ENCODE results near the gene NUDT13. TPM values are rescaled to one million over a fixed set of nuclear protein-coding genes. Genes with fewer than 3 reads are reported as not detected.

NUDT13 gene
- total RNA-seq, 1 experiment from 2014 or later: 2.9 TPM

DNA sequence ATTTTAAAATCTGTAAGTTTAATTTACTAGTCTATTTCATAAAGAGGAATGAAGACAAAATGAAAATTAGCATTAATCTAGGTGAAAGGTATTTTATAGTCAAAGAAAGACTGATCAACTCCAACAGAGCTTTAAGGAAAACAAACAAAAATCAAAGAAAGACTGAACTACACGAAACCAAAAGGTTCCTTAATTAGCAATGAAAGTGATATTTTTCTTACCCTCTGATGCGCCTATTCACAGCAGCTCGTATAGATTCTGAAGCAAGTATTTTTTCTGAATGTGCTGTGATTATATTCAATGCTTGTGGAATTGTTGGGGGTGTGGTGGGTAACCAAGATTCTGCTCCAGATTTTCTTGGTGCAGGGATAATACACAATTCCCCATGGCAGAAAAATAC lies 45.8 kb downstream of the NUDT13 start:
- ChIA-PET POLR2A (no interaction called here), CTCF (interaction anchor here (0.7 kb wide), 1 partner anchor 203 kb away, joined by 5 read pairs; no protein-coding TSS in a partner anchor)
- no peaks in the 10 kb centered on the region for H3K27me3 Mint-ChIP-seq (ENCODE audit: low read depth)
- no peak overlapping the region for H3K4me3 Mint-ChIP-seq
- H3K36me3 Mint-ChIP-seq: peaks cover 41% of the 10 kb centered on the region
- TF ChIP-seq HMGA2 (CRISPR knock-in tag; IDR thresholded peaks at IDR 0.05): no peak
- TF ChIP-seq NR3C1 (CRISPR knock-in tag; conservative IDR thresholded peaks at IDR 0.05; ENCODE audit: low read depth): no peak
- TF ChIP-seq ZNF671 (CRISPR knock-in tag; IDR thresholded peaks at IDR 0.05): no peak
- TF ChIP-seq SOX15 (CRISPR knock-in tag; IDR thresholded peaks at IDR 0.05): no peak
- H3K9me3 Mint-ChIP-seq: peaks cover 4% of the 10 kb centered on the region; the same call in 1 of the 2 replicates
- ATAC-seq (no peak), DNase-seq (ENCODE audit: low spot score) (no peak)
- no peaks in the 10 kb centered on the region for H3K4me1 Mint-ChIP-seq
- no peak overlapping the region for H3K27ac Mint-ChIP-seq

- H3K4me3 Mint-ChIP-seq: no peak overlapping the region
- TF ChIP-seq TEAD1 (CRISPR knock-in tag; IDR thresholded peaks at IDR 0.05): no peak
- TF ChIP-seq OVOL2 (CRISPR knock-in tag; IDR thresholded peaks at IDR 0.05; ENCODE audit: borderline replicate concordance): no peak
- TF ChIP-seq, protein P1, sequence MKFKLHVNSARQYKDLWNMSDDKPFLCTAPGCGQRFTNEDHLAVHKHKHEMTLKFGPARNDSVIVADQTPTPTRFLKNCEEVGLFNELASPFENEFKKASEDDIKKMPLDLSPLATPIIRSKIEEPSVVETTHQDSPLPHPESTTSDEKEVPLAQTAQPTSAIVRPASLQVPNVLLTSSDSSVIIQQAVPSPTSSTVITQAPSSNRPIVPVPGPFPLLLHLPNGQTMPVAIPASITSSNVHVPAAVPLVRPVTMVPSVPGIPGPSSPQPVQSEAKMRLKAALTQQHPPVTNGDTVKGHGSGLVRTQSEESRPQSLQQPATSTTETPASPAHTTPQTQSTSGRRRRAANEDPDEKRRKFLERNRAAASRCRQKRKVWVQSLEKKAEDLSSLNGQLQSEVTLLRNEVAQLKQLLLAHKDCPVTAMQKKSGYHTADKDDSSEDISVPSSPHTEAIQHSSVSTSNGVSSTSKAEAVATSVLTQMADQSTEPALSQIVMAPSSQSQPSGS (CRISPR knock-in tag; IDR thresholded peaks at IDR 0.05; ENCODE audit: borderline replicate concordance, low read depth): no peak
- TF ChIP-seq, protein P2, sequence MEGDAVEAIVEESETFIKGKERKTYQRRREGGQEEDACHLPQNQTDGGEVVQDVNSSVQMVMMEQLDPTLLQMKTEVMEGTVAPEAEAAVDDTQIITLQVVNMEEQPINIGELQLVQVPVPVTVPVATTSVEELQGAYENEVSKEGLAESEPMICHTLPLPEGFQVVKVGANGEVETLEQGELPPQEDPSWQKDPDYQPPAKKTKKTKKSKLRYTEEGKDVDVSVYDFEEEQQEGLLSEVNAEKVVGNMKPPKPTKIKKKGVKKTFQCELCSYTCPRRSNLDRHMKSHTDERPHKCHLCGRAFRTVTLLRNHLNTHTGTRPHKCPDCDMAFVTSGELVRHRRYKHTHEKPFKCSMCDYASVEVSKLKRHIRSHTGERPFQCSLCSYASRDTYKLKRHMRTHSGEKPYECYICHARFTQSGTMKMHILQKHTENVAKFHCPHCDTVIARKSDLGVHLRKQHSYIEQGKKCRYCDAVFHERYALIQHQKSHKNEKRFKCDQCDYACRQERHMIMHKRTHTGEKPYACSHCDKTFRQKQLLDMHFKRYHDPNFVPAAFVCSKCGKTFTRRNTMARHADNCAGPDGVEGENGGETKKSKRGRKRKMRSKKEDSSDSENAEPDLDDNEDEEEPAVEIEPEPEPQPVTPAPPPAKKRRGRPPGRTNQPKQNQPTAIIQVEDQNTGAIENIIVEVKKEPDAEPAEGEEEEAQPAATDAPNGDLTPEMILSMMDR (IDR thresholded peaks at IDR 0.05): peak; percentile 60
- peak; percentile 57 for DNase-seq (ENCODE audit: low spot score)
- no peak overlapping the region for H3K27ac Mint-ChIP-seq
- H3K9me3 Mint-ChIP-seq: no peaks in the 10 kb centered on the region
- no peaks in the 10 kb centered on the region for H3K4me1 Mint-ChIP-seq
- POLR2A ChIA-PET: interaction anchor here (0.5 kb wide), 1 partner anchor 12 kb away, joined by 5 read pairs; no protein-coding TSS in a partner anchor
- ATAC-seq: no peak
- CTCF ChIA-PET: interaction anchor here (1.0 to 2.0 kb wide), 3 partner anchors 11 to 256 kb away, joined by 4 to 6 read pairs (median 5); partner anchors contain the start of gene P4HA1
- no peaks in the 10 kb centered on the region for H3K27me3 Mint-ChIP-seq (ENCODE audit: low read depth)
- H3K36me3 Mint-ChIP-seq: peaks cover 43% of the 10 kb centered on the region
These were observed 48.9 kb downstream of the NUDT13 start for GRCh38 chr10:73159038-73159648.

GRCh38 chr10:73161079-73161478 lies 50.8 kb downstream of the NUDT13 start:
- Mint-ChIP-seq H3K4me1 (no peaks in the 10 kb centered on the region), H3K27me3 (ENCODE audit: low read depth) (no peaks in the 10 kb centered on the region), H3K4me3 (no peak overlapping the region), H3K9me3 (no peaks in the 10 kb centered on the region), H3K36me3 (peaks cover 38% of the 10 kb centered on the region), H3K27ac (no peak overlapping the region)
- DNase-seq (ENCODE audit: low spot score) (no peak), ATAC-seq (no peak)
- ChIA-PET POLR2A (no interaction called here), CTCF (no interaction called here)
- TF ChIP-seq, protein P3, sequence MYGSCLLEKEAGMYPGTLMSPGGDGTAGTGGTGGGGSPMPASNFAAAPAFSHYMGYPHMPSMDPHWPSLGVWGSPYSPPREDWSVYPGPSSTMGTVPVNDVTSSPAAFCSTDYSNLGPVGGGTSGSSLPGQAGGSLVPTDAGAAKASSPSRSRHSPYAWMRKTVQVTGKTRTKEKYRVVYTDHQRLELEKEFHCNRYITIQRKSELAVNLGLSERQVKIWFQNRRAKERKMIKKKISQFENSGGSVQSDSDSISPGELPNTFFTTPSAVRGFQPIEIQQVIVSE (CRISPR knock-in tag; IDR thresholded peaks at IDR 0.05; ENCODE audit: borderline replicate concordance): no peak
- TF ChIP-seq TEAD4 (CRISPR knock-in tag; IDR thresholded peaks at IDR 0.05) (no peak), MXD4 (CRISPR knock-in tag; IDR thresholded peaks at IDR 0.05; ENCODE audit: borderline replicate concordance) (no peak), ZNF423 (CRISPR knock-in tag; IDR thresholded peaks at IDR 0.05) (no peak), FOXP4 (CRISPR knock-in tag; IDR thresholded peaks at IDR 0.05) (no peak), CBFB (CRISPR knock-in tag; IDR thresholded peaks at IDR 0.05; ENCODE audit: low read depth) (no peak), ZNF317 (CRISPR knock-in tag; IDR thresholded peaks at IDR 0.05; ENCODE audit: borderline replicate concordance, low read depth) (no peak), MAX (CRISPR knock-in tag; IDR thresholded peaks at IDR 0.05) (no peak), FOXK1 (CRISPR knock-in tag; IDR thresholded peaks at IDR 0.05) (no peak)
- TF ChIP-seq, protein P4, sequence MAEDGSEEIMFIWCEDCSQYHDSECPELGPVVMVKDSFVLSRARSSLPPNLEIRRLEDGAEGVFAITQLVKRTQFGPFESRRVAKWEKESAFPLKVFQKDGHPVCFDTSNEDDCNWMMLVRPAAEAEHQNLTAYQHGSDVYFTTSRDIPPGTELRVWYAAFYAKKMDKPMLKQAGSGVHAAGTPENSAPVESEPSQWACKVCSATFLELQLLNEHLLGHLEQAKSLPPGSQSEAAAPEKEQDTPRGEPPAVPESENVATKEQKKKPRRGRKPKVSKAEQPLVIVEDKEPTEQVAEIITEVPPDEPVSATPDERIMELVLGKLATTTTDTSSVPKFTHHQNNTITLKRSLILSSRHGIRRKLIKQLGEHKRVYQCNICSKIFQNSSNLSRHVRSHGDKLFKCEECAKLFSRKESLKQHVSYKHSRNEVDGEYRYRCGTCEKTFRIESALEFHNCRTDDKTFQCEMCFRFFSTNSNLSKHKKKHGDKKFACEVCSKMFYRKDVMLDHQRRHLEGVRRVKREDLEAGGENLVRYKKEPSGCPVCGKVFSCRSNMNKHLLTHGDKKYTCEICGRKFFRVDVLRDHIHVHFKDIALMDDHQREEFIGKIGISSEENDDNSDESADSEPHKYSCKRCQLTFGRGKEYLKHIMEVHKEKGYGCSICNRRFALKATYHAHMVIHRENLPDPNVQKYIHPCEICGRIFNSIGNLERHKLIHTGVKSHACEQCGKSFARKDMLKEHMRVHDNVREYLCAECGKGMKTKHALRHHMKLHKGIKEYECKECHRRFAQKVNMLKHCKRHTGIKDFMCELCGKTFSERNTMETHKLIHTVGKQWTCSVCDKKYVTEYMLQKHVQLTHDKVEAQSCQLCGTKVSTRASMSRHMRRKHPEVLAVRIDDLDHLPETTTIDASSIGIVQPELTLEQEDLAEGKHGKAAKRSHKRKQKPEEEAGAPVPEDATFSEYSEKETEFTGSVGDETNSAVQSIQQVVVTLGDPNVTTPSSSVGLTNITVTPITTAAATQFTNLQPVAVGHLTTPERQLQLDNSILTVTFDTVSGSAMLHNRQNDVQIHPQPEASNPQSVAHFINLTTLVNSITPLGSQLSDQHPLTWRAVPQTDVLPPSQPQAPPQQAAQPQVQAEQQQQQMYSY (CRISPR knock-in tag; IDR thresholded peaks at IDR 0.05): no peak
